ENCODE measurements around the gene FHOD3.

FHOD3 gene

GRCh38 chr18:36522509-36522908 lies 225.0 kb downstream of the FHOD3 start:
- DNase-seq (ENCODE audit: low read depth), result no peak

GRCh38 chr18:36525913-36526312 lies 228.4 kb downstream of the FHOD3 start:
- no peak for DNase-seq (ENCODE audit: low read depth)

- no peak for DNase-seq (ENCODE audit: low read depth)
Measured at GRCh38 chr18:36526611-36527010, 229.1 kb downstream of the FHOD3 start.

- no peak for DNase-seq (ENCODE audit: low read depth)
Measured at GRCh38 chr18:36527051-36527450, 229.5 kb downstream of the FHOD3 start.

- no peak for DNase-seq (ENCODE audit: low read depth)
Measured at GRCh38 chr18:36527740-36528455, 230.4 kb downstream of the FHOD3 start.

GRCh38 chr18:36529747-36530146 lies 232.2 kb downstream of the FHOD3 start:
- no peak for DNase-seq (ENCODE audit: low read depth)

- DNase-seq (ENCODE audit: low read depth), result no peak
Measured at GRCh38 chr18:36530676-36531405, 233.3 kb downstream of the FHOD3 start.

- DNase-seq (ENCODE audit: low read depth), result no peak
Measured at GRCh38 chr18:36531636-36532035, 234.1 kb downstream of the FHOD3 start.

GRCh38 chr18:36532394-36532793 lies 234.9 kb downstream of the FHOD3 start:
- peak; percentile 62 for DNase-seq (ENCODE audit: low read depth)

- no peak for DNase-seq (ENCODE audit: low read depth)
Measured at GRCh38 chr18:36532815-36533214, 235.3 kb downstream of the FHOD3 start.

- DNase-seq (ENCODE audit: low read depth), result no peak
Measured at GRCh38 chr18:36533446-36534153, 236.1 kb downstream of the FHOD3 start.

GRCh38 chr18:36534154-36534688 lies 236.7 kb downstream of the FHOD3 start:
- no peak for DNase-seq (ENCODE audit: low read depth)

GRCh38 chr18:36535202-36535935 lies 237.9 kb downstream of the FHOD3 start:
- DNase-seq (ENCODE audit: low read depth), result no peak

- DNase-seq (ENCODE audit: low read depth), result no peak
Measured at GRCh38 chr18:36536426-36536825, 238.9 kb downstream of the FHOD3 start.

- no peak for DNase-seq (ENCODE audit: low read depth)
Measured at GRCh38 chr18:36537289-36537688, 239.8 kb downstream of the FHOD3 start.

- peak; percentile 21 for DNase-seq (ENCODE audit: low read depth)
Measured at GRCh38 chr18:36539674-36540231, 242.2 kb downstream of the FHOD3 start.

GRCh38 chr18:36543030-36543429 lies 245.5 kb downstream of the FHOD3 start:
- DNase-seq (ENCODE audit: low read depth), result no peak

- DNase-seq (ENCODE audit: low read depth), result peak; percentile 10
Measured at GRCh38 chr18:36543991-36544725, 246.6 kb downstream of the FHOD3 start.

- no peak for DNase-seq (ENCODE audit: low read depth)
Measured at GRCh38 chr18:36545821-36546427, 248.4 kb downstream of the FHOD3 start.

- DNase-seq (ENCODE audit: low read depth), result no peak
Measured at GRCh38 chr18:36546876-36547275, 249.4 kb downstream of the FHOD3 start.

GRCh38 chr18:36547544-36547943 lies 250.0 kb downstream of the FHOD3 start:
- no peak for DNase-seq (ENCODE audit: low read depth)
